ENCODE results near the gene IFNA21.

IFNA21 gene

DNA sequence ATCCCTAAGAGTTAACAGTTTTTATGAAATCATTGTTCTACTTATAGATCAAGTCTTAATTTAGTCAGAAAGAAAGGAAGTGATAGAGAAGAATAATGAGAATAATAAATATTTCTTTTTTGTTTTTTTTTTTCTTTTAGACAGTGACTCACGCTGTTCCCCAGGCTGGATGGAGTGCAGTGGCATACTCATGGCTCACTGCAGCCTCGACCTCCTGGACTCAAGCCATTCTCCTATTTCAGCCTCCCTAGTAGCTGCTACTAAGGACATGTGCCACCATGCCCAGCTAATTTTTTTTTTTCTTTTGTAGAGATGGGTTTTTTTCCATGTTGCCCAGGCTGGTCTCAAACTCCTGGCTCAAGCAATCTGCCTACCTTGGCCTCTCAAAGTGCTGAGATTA lies 11.0 kb downstream of the IFNA21 start:
- no peak overlapping the region for H3K4me3 ChIP-seq (ENCODE audit: control insufficient read depth, low read depth, low read length)
- DNase-seq (ENCODE audit: low read depth), result peak; percentile 41
- TF ChIP-seq, protein P1, sequence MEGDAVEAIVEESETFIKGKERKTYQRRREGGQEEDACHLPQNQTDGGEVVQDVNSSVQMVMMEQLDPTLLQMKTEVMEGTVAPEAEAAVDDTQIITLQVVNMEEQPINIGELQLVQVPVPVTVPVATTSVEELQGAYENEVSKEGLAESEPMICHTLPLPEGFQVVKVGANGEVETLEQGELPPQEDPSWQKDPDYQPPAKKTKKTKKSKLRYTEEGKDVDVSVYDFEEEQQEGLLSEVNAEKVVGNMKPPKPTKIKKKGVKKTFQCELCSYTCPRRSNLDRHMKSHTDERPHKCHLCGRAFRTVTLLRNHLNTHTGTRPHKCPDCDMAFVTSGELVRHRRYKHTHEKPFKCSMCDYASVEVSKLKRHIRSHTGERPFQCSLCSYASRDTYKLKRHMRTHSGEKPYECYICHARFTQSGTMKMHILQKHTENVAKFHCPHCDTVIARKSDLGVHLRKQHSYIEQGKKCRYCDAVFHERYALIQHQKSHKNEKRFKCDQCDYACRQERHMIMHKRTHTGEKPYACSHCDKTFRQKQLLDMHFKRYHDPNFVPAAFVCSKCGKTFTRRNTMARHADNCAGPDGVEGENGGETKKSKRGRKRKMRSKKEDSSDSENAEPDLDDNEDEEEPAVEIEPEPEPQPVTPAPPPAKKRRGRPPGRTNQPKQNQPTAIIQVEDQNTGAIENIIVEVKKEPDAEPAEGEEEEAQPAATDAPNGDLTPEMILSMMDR (conservative IDR thresholded peaks at IDR 0.05; ENCODE audit: control insufficient read depth, insufficient read depth, low read depth, low read length), result no peak

DNA sequence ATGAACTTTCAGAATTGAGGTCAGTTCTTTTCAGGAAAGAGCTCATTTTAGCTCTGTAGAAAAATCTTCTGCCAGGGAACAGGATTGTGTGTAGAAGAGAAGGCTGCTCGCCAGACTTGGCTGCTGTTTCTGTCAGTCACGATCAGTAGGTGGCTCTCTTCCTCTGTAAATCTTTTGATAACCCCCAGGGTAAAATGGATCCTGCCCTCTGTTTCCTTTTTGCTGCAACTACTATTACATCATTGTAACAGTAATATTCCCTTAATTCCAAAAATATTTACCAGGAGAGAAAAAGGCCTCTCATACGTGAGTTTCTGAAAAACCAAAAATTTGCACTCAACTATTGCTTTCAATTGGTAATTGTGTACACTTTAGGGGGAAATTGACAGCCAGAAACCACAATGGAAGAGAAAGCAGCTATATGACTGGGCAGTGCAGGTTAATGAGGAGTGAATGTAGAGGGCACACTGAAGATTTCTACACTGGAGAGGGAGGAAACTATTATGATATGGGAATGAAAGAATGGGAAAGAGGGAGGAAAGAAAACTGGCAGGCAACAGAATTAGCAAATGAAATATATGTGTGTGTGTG lies 12.3 kb downstream of the IFNA21 start:
- no peak overlapping the region for H3K4me3 ChIP-seq (ENCODE audit: control insufficient read depth, low read depth, low read length)
- DNase-seq (ENCODE audit: low read depth), result peak; percentile 30
- TF ChIP-seq, protein P1 (conservative IDR thresholded peaks at IDR 0.05; ENCODE audit: control insufficient read depth, insufficient read depth, low read depth, low read length), result peak; percentile 14

DNA sequence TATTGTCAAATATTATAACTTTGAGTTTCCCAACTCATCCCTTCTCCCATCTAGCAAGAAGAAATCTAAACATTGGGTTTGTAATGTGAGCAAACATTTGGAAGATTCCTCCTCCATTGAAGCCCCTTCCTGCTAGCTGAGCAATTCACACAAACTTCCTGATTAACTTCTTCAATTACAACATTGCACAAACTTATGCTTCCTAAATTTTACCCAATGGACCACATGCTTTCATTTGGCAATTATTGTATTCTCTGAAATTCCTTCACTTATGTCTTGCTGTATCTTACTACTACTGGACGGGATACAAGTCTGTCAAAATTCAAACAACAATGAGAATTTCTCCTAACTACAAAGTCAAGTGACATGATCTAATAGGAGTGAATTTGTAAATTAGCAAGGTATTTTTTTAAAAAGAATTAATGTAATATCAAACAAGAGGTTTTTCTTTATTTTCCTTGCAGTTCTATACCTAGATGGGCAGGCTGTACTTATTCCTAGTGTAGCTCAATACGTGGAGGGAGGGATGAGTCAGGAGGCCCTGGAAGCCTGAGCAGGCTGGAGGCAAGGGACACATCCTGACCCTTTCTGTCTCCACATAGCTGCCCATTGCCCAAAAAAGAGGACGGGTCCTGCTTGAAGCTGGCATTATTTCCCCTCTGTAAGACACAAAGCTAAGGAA lies 13.0 kb downstream of the IFNA21 start:
- no peak overlapping the region for H3K4me3 ChIP-seq (ENCODE audit: control insufficient read depth, low read depth, low read length)
- TF ChIP-seq, protein P1 (conservative IDR thresholded peaks at IDR 0.05; ENCODE audit: control insufficient read depth, insufficient read depth, low read depth, low read length), result no peak
- DNase-seq (ENCODE audit: low read depth), result peak; percentile 21

DNA sequence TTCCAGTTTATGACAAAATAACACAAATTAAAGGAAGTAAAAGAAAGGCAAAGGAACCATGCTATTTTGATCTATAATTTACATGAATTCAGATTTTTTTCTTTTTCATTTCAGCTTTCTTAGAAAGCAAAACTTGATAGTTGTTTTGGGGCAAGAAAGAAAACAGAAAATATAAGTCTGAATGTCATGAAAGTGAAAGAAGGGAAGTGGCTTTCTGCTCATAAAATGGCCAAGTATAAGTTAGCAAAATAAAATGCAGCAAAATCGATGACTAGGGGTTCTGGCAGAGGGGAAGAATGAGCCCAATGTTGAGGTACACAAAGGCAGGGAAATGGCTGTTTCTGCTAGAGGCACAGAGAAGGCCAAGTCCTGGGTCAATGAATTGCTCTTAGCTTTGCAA lies 21.9 kb downstream of the IFNA21 start:
- TF ChIP-seq, protein P1 (conservative IDR thresholded peaks at IDR 0.05; ENCODE audit: control insufficient read depth, insufficient read depth, low read depth, low read length), result no peak
- no peak overlapping the region for H3K4me3 ChIP-seq (ENCODE audit: control insufficient read depth, low read depth, low read length)
- DNase-seq (ENCODE audit: low read depth), result no peak

DNA sequence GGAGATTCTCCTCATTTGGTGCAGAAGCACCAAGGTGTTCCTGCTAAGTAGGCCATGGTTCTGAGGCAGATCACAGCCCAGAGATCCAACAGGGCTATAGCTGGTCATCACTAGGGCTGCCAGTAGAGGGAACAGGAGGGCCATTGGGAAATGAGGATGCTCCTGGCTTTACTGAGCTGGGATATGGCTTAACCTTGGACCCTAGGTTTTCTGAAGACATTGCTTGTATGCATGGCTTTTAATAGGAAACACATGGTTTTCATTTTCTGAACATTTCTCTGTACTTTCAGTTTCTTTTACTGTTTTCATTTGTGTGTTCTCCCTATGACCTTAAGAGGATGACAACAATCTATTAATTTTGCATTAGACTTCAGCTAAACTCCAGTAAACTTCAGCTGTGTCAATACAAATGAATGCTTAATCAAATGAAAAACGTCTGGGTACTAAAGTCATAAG lies 25.0 kb downstream of the IFNA21 start, which contains the start of gene IFNW1:
TSS of gene IFNW1 (minus strand) at position 406 of the 456 bp plus-strand sequence. CDS start at position 144, 262 bp downstream.
- DNase-seq (ENCODE audit: low read depth), result peak; percentile 42
- no peak within 1 kb of the TSS for H3K4me3 ChIP-seq (ENCODE audit: control insufficient read depth, low read depth, low read length)
- TF ChIP-seq, protein P1 (conservative IDR thresholded peaks at IDR 0.05; ENCODE audit: control insufficient read depth, insufficient read depth, low read depth, low read length), result peak; percentile 41

DNA sequence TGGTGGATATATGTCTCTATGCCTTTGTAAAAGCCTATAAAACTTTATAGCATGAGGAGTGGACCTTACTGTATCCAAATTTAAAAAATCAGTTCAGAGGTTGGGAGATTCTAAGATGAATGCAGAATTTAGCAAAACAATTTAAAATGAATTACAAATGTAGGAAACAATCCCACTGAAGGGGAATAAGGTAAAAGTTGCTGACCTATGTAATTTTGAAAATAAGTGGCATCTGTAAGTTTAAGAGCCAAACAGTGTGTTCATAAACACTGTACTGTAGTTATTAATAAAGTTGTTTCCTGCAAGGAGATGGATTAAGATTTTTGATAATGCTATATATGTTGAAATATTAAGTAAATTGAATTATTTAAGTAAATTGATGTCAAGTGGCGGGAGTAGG lies 29.4 kb downstream of the IFNA21 start:
- DNase-seq (ENCODE audit: low read depth), result no peak
- no peak overlapping the region for H3K4me3 ChIP-seq (ENCODE audit: control insufficient read depth, low read depth, low read length)
- TF ChIP-seq, protein P1 (conservative IDR thresholded peaks at IDR 0.05; ENCODE audit: control insufficient read depth, insufficient read depth, low read depth, low read length), result no peak
